ENCODE results near the gene DVL1.

Gene DVL1

DNA sequence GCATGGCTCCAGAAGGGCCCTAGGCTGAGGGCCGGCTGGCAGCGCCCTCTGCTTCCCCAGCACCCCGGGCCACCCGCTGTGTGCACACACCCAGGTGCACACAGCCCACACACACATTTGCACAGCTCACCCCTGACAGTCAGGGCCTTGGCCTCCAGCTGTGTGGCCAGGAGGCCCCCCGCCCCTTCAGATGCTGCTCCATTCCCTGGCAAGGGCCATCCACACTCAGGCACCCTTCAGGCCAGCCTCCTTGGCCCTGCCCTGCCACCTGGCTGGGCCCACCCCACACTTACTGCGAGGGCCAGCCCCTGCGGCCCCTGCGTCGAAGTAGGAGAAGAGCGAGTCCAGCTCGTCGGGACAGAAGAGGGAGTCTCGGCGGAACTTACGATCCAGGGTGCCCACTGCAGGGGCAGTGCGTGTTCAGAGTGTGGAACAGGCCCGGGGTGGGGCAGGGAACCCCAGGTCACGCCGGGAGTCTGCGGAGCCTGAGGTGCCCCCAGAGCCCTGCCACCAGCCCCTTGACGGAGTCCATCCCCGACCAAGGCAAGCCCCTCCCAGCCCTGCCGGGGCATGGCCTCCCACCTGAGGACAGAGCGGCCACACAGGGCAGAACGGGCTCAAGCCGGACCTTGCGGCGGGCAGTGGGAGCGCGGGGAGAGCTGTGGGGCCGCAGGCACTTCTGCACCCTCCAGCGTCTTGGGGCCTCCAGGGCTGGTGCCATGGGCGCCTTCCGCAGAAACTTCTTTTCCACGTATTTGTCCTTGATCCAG is 53.9 kb downstream of the DVL1 start:
- DNase-seq = no peak

DNA sequence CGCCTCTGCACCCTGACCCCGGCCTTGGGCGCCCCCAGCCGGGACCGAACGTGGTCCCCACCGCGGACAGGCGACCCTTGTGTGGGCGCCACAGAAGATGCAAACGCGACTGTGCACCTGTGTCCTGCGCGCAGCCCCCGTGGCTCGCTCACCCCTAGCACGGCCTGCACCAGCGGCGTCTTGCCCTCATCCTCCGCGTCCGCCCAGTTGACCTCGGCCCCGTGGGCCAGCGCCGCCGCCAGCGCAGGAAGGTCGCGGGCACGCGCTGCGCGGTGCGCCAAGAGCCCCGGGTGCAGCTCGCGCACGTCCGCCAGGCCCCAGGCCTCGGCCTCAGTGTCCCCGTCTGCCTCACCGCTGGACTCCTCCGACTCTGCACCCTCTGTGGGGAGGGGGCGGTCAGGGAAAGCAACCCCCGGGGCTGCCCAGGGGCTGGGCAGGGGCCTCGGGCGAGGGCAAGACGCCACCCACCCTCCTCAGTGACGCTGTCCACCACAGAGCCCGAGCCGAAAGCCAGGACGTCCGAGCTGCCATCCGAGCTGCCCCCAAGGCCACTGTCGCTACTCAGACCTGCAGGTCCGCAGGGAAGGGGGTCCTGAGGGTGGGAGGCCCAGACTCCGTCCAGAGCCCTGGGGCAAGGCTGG is 54.8 kb downstream of the DVL1 start:
- DNase-seq = no peak

- DNase-seq = no peak
These were observed 55.7 kb downstream of the DVL1 start for GRCh38 chr1:1293263-1294249.

GRCh38 chr1:1292851-1293250 is 56.4 kb downstream of the DVL1 start:
- DNase-seq = no peak

- no peak for DNase-seq
These were observed 56.8 kb downstream of the DVL1 start for GRCh38 chr1:1292442-1292779.

- DNase-seq = peak; percentile 14
These were observed 57.4 kb downstream of the DVL1 start for GRCh38 chr1:1291548-1292441.

DNA sequence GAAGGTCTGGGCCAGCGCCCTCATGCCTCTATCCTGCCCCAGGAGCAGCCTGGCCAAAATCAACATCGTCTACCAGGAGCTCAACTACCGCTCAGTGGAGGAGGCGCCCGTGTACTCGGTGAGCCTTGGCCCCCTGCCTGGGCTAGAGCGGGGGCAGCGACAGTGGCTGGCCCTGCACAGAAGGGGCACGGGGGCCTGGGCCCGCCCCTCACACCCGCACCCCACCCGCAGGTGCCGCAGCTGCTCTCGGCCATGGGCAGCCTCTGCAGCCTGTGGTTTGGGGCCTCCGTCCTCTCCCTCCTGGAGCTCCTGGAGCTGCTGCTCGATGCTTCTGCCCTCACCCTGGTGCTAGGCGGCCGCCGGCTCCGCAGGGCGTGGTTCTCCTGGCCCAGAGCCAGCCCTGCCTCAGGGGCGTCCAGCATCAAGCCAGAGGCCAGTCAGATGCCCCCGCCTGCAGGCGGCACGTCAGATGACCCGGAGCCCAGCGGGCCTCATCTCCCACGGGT is 58.1 kb downstream of the DVL1 start:
- DNase-seq = no peak

DNA sequence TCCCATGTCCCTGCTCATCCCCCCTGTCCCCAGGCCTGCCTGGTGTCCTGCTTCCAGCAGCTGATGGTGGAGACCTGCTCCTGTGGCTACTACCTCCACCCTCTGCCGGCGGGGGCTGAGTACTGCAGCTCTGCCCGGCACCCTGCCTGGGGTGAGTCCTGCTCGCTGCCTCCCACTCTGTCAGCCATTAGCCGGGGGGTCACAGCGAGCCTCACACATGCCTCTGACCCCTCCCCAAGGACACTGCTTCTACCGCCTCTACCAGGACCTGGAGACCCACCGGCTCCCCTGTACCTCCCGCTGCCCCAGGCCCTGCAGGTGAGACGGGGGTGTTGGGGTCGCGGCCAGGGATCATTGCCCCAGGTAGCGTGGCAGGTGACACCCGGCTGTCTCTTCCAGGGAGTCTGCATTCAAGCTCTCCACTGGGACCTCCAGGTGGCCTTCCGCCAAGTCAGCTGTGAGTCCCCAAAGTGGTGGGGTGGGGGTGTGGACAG is 58.9 kb downstream of the DVL1 start:
- peak; percentile 6 for DNase-seq

DNA sequence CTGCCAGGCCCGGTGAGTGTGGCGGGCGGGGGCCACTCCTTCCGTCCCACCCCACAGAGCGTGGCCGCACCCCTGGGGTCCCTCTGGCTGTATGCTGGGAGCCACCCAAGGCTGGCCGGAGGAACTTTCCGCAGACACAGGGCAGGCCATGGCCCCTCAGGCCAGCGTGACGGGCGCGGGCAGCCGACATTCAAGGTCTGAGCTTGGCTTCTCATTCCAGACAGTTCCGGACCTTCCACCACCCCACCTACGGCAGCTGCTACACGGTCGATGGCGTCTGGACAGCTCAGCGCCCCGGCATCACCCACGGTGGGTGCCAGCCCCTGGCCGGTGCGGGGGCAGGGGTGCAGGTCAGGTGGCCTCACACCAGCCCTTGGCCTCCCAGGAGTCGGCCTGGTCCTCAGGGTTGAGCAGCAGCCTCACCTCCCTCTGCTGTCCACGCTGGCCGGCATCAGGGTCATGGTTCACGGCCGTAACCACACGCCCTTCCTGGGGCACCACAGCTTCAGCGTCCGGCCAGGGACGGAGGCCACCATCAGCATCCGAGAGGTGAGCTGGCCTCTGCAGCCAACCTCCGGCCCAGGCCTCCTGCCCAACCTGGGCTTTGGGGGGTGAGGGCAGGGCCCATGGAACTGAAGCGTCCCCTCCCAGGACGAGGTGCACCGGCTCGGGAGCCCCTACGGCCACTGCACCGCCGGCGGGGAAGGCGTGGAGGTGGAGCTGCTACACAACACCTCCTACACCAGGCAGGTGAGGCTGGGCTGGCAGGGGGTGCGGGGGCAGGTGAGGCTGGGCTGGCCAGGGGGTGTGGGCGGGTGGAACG is 61.7 kb downstream of the DVL1 start:
- no peak for DNase-seq

DNA sequence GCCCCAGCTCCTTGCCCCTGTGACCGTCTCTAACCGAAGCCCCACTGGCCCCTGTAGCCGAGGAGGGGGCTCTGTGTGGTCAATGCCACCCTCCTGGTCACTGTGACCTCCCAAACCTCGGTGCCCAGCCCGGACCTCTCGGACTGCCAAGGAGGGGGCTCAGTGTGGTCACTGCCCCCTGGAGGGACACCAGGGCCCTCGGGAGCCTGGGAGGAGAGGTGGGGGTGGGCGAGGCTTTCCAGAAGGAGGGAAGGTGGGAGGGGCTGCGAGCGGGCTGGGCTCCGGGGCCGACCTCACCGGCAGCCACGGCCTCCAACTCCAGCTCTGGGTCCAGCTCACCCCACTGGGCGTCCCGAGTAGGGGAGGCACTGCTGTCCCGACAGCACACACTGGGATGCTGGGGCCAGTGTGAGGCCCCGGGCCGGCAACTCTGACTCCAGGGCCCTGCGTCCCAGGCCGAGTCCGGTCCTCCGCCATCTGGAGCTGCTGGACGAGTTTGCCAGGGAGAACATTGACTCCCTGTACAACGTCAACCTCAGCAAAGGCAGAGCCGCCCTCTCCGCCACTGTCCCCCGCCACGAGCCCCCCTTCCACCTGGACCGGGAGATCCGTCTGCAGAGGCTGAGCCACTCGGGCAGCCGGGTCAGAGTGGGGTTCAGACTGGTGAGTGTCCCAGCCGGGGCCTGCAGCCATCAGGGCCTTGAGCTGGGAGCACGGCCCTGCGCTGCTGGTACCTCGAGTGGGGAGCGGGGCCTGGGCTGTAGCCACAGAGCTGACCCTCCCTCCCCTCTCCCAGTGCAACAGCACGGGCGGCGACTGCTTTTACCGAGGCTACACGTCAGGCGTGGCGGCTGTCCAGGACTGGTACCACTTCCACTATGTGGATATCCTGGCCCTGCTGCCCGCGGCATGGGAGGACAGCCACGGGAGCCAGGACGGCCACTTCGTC is 62.6 kb downstream of the DVL1 start:
- no peak for DNase-seq

DNA sequence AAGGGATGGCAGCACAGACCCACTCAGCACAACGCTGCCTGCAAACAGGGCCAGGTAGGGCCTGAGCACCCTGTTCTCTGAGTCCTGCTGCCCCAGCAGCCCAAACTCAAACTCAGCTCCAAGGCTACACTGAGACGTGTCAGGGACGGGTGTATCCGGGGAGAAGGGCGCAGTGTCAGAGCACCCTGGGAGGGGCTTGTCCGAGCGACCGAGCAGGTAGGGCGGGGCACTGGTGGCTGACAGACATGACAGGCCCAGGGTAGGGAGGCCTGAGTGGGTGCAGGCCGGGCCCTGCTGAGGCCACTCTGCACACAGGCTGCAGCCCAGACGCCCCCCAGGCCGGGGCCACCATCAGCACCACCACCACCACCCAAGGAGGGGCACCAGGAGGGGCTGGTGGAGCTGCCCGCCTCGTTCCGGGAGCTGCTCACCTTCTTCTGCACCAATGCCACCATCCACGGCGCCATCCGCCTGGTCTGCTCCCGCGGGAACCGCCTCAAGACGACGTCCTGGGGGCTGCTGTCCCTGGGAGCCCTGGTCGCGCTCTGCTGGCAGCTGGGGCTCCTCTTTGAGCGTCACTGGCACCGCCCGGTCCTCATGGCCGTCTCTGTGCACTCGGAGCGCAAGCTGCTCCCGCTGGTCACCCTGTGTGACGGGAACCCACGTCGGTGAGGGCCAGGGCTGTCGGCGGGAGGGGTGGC is 63.5 kb downstream of the DVL1 start:
- no peak for DNase-seq
